ENCODE results near the gene PSMB7. TPM values are rescaled to one million over a fixed set of nuclear protein-coding genes. Genes with fewer than 3 reads are reported as not detected.

Gene PSMB7
- total and polyA plus RNA-seq, 2 donors = 110 to 152 TPM

DNA sequence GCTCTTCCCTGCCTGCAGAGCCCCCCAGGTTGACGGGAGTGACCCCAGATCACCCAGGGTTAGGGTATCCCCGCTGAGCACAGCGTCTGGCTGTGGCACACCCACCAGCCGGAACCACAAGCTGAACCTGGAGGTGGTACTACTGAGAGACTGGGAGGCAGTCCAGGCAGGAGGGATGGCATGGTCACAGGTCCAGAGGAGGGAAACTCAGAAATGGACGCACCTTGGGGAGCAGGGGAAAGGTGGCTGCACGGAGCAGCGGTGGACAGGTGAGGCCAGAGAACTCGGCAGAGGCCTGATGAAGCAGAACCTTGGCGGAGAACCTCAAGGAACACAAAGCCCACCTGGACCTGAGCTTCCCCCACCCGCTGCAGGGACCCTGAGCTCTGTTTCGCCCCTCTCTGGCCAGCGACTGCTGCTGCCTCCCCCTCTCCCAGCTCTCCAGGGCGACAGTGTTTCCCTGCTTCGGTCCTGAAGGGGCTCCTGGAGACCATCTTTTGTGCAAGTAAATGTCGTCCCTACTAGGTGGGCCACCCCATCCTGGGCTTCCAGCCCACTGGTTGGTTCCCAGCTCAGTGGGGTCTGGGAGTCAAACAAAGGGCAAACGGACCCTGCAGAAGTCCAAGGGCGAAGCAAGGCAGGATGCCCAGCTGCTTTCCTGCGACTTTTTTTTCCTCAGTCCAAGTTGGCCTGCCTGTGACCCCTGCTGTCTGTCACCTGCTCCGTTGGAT, 35.9 kb upstream of the PSMB7 start:
- Histone ChIP-seq H3K4me3 (ENCODE audit: low read depth, low read length) (no peak overlapping the region), H3K4me1 (ENCODE audit: insufficient read depth) (no peaks in the 10 kb centered on the region), H3K36me3 (ENCODE audit: insufficient read depth) (no peaks in the 10 kb centered on the region), H3K27ac (ENCODE audit: low read depth) (no peak overlapping the region)
- WGBS = 44% methylated on average over 19 of the region's 19 CpGs
- no peak for DNase-seq (ENCODE audit: extremely low spot score)

DNA sequence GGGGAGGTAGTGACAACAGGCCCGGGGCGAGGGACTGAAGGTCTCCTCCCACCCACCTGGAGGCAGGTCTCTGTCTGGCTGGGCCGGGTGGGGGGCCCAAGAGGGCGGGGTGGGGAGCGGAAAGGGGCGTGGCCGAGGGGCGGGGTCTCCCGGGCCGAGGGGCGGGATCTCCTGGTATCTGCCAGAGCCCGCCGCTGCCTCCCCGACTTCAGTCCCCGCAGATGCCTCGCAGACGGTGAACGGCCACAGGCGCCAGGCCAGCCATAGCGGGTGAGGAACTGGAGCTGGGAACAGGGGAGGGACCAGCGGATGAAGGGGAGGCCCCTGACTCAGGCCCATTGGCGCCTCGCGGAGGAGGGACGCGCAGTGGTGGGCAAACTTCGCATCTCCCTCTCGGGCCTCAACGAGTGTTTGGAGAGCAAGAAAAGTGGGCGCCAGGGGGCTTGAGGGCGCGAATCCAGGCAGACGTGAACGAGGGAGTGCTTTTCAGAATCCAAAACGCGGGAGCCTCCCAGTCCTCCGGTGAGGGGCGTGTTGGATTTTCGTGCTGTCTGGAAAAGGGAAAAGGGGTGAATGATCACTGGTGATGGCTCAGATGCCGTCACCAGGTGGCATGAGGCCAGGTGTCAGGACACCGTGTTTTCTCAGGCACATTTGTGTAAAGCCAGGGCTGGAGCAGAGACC, 35.1 kb upstream of the PSMB7 start, which contains the start of gene ADGRD2:
TSS of gene ADGRD2 (plus strand) at position 211 of the 684 bp plus-strand sequence. CDS start 1,216 bp downstream, outside the sequence.
- DNase-seq (ENCODE audit: extremely low spot score) = no peak
- no peaks in the 10 kb centered on the region for H3K36me3 ChIP-seq (ENCODE audit: insufficient read depth)
- H3K4me1 ChIP-seq (ENCODE audit: insufficient read depth) = no peaks in the 10 kb centered on the region
- 3% methylated on average over 41 of the region's 41 CpGs for WGBS
- H3K27ac ChIP-seq (ENCODE audit: low read depth) = no peak within 1 kb of the TSS
- no peak within 1 kb of the TSS for H3K4me3 ChIP-seq (ENCODE audit: low read depth, low read length)

DNA sequence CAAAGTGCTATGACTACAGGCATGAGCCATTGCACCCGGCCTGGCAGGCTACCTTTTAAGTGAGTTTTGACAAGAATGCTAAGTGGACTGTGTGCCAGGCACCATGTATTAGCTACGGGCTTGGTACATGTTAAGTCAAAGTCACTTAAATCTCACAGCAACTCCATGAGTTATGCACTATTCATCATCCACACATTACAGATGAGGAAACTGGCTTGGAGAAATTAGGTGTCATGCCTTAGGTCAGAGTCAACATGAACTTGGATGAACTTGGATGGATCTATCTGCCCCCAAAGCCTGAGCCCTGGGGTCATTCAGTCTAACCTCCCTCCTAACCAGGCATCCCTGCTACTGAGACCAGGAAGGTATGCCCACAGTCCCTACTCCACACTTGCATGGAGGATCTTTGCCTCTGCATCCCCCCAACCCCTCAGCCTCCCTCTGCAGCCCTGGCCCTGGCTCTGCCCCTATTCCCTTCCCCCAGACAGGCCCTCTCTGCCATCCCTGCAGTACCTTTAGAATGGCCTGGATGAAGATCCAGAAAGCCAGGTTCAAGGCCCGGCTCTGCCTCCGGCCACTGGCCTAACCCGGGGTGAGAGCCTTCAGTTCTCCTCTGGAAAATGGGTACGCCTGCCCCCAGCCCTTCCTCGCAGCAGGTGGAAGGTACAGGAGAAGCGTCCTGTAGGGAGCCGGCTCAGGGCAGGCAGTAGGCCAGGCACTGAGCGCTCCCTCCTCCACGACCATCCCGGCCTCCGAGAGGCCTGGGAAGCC, 34.3 kb upstream of the PSMB7 start:
- 82% methylated on average over 13 of the region's 13 CpGs for WGBS
- Histone ChIP-seq H3K27ac (ENCODE audit: low read depth) (no peak overlapping the region), H3K4me1 (ENCODE audit: insufficient read depth) (no peaks in the 10 kb centered on the region), H3K36me3 (ENCODE audit: insufficient read depth) (no peaks in the 10 kb centered on the region), H3K4me3 (ENCODE audit: low read depth, low read length) (no peak overlapping the region)
- no peak for DNase-seq (ENCODE audit: extremely low spot score)

DNA sequence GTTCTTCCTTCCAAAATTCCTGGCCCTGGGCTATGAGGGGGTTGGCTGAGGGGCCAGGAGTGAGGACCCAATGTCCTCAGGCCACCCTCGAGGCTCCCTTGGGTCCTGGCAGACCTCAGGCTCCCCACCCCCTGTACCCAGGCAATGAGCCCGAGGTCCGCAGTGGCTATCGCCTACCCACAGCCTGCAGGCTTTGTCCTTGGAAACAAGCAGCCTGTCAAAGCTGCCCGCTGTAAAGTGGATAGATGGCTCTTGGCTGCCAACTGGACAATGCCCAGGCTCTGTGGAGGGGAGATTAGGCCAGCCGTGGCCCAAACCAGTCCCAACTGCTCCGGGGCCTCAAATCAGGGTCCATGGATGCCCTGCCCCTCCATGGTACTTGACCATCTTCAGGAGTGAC, 32.8 kb upstream of the PSMB7 start:
- Histone ChIP-seq H3K4me3 (ENCODE audit: low read depth, low read length) (no peak overlapping the region), H3K27ac (ENCODE audit: low read depth) (no peak overlapping the region), H3K36me3 (ENCODE audit: insufficient read depth) (no peaks in the 10 kb centered on the region), H3K4me1 (ENCODE audit: insufficient read depth) (no peaks in the 10 kb centered on the region)
- DNase-seq (ENCODE audit: extremely low spot score) = no peak
- 70% methylated on average over 7 of the region's 7 CpGs for WGBS

DNA sequence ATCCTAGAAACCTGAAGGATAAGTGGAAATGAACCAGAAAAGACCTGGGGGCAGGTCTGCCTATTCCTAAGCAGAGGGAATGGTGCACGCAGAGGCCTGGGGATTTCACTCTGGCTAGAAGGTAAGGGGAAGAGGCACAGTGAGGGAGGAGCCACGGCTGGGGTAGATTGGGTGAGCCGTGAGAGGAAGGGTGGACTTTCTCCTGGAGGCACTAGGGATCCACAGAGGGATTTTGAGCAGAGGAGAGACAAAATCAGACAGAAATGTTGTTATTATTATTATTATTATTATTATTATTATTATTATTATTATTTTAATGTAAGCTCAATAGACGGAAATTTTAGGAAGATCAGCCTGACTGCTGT, 32.0 kb upstream of the PSMB7 start:
- 71% methylated on average over 4 of the region's 4 CpGs for WGBS
- H3K27ac ChIP-seq (ENCODE audit: low read depth) = no peak overlapping the region
- no peaks in the 10 kb centered on the region for H3K36me3 ChIP-seq (ENCODE audit: insufficient read depth)
- no peak overlapping the region for H3K4me3 ChIP-seq (ENCODE audit: low read depth, low read length)
- DNase-seq (ENCODE audit: extremely low spot score) = no peak
- H3K4me1 ChIP-seq (ENCODE audit: insufficient read depth) = no peaks in the 10 kb centered on the region

DNA sequence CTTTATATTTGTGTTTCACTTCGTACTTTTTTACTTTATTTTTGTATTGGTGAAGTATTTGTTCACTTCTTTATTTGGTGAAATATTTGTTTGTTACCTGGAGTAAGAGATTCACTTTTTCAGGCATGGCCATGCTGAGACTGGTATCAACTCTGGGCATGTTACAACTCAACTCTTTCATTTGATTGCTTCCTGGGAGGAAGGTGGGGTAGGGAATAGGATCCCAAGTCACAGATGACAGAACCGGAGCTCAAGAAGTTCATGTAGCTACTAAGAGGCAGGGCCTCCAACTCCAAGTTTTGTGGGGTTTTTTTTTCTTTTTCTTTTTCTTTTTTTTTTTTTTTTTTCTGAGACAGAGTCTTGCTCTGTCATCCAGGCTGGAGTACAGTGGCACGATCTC, 28.9 kb upstream of the PSMB7 start:
- WGBS = 71% methylated on average over 3 of the region's 3 CpGs
- H3K4me3 ChIP-seq (ENCODE audit: low read depth, low read length) = no peak overlapping the region
- H3K27ac ChIP-seq (ENCODE audit: low read depth) = no peak overlapping the region
- no peak for DNase-seq (ENCODE audit: extremely low spot score)
- H3K4me1 ChIP-seq (ENCODE audit: insufficient read depth) = no peaks in the 10 kb centered on the region
- no peaks in the 10 kb centered on the region for H3K36me3 ChIP-seq (ENCODE audit: insufficient read depth)

DNA sequence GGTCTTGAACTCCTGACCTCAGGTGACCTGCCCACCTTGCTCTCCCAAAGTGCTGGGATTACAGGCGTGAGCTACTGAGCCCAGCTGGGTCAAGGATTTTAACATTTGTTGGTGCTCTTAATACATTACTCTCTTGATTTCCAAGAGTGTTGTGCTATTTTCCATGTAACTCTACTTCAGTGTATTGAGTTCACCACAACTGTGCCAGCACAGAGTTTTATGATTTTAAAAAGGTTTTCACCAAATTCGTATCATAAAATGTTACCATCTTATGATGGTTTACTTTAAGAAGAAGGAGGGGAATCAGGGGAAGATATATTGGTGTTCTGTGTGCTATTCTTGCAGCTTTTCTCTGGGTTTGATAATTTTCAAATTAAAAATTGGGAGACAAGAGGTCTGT, 28.4 kb upstream of the PSMB7 start:
- DNase-seq (ENCODE audit: extremely low spot score) = no peak
- Histone ChIP-seq H3K4me1 (ENCODE audit: insufficient read depth) (no peaks in the 10 kb centered on the region), H3K4me3 (ENCODE audit: low read depth, low read length) (no peak overlapping the region), H3K27ac (ENCODE audit: low read depth) (no peak overlapping the region), H3K36me3 (ENCODE audit: insufficient read depth) (no peaks in the 10 kb centered on the region)
- WGBS = 81% methylated on average over 2 of the region's 2 CpGs

DNA sequence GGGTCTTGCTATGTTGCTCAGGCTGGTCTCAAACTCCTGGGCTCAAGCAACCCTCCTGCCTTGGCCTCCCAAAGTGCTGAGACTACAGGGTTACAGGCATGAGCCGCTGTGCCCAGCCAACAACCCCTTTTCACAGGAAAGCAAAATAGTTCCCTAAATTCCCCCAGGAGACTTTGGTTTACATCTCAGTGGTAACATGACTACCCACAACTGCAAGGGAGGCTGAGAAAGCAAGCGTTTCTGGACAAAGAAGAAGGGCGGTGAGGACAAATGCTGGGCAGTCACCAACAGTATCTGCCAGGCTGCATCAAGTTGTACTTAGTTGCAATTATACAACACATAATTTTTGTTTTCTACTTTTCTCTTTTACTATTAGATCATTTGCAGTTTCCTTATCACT, 27.6 kb upstream of the PSMB7 start:
- H3K27ac ChIP-seq (ENCODE audit: low read depth) = no peak overlapping the region
- DNase-seq (ENCODE audit: extremely low spot score) = no peak
- WGBS = 73% methylated on average over 3 of the region's 3 CpGs

DNA sequence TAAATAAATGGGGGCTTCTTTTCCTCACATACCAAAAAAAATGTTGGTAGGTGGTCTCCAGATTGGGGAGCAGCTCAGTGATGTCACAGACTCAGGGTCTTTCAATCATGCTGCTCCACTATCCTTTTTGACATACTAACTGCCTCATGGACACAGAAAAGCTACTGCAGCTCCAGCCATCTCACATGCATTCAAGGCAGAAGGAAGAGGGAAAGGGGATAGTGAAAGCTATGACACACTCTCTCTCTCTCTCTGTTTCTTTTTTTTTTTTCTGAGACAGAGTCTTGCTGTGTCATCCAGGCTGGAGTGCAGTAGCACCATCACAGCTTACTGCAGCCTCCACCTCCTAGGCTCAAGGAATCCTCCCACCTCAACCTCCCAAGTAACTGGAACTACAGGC, 27.1 kb upstream of the PSMB7 start:
- Histone ChIP-seq H3K4me1 (ENCODE audit: insufficient read depth) (no peaks in the 10 kb centered on the region), H3K36me3 (ENCODE audit: insufficient read depth) (no peaks in the 10 kb centered on the region), H3K4me3 (ENCODE audit: low read depth, low read length) (no peak overlapping the region), H3K27ac (ENCODE audit: low read depth) (no peak overlapping the region)
- DNase-seq (ENCODE audit: extremely low spot score) = no peak

More for the DNA sequence above, 27.6 kb upstream of the PSMB7 start:
- Histone ChIP-seq H3K4me1 (ENCODE audit: insufficient read depth) (no peaks in the 10 kb centered on the region), H3K36me3 (ENCODE audit: insufficient read depth) (no peaks in the 10 kb centered on the region), H3K4me3 (ENCODE audit: low read depth, low read length) (no peak overlapping the region)

DNA sequence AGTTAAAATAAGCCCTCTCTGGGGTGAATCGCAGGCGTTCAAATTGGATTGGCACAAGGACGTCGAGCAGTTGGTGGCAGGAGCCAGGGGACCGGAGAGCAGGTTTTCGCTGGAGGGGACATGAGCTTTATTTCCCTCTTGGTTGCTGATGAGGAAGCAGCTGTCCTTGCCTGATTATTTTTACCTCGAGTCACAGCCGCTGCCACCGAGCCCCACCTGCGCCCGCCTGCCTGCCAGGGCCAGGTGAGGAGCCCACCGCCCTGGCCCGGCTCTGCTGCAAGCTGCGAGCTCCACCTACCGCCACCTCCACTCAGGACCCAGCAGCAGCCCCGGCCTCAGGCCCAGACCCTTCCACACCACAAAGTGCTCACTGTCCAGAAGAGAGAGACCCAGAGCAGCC, 26.0 kb upstream of the PSMB7 start:
- Histone ChIP-seq H3K27ac (ENCODE audit: low read depth) (no peak overlapping the region), H3K4me1 (ENCODE audit: insufficient read depth) (no peaks in the 10 kb centered on the region), H3K36me3 (ENCODE audit: insufficient read depth) (no peaks in the 10 kb centered on the region), H3K4me3 (ENCODE audit: low read depth, low read length) (no peak overlapping the region)
- WGBS = 74% methylated on average over 16 of the region's 16 CpGs
- DNase-seq (ENCODE audit: extremely low spot score) = no peak

DNA sequence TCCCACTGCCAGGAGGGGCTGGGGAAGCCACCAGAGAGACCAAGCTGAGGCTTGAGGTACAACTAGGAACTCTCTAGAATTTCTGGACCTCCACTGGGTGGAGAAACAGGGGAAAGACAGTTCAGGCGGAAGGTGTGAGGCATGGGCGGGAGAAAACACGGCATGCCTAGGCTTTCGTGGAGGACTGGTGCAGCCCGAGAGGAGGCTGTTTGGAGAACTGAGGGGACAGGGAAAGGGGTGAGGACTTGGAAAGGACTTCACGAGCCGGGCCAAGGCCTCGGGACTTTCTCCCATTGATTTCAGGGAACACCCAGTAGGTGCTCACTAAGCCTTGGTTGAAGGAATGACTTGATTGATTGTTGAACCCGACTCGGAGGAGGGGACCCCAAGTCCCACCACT, 25.5 kb upstream of the PSMB7 start:
- Histone ChIP-seq H3K36me3 (ENCODE audit: insufficient read depth) (no peaks in the 10 kb centered on the region), H3K4me3 (ENCODE audit: low read depth, low read length) (no peak overlapping the region), H3K27ac (ENCODE audit: low read depth) (no peak overlapping the region), H3K4me1 (ENCODE audit: insufficient read depth) (no peaks in the 10 kb centered on the region)
- DNase-seq (ENCODE audit: extremely low spot score) = no peak
- 74% methylated on average over 10 of the region's 10 CpGs for WGBS

DNA sequence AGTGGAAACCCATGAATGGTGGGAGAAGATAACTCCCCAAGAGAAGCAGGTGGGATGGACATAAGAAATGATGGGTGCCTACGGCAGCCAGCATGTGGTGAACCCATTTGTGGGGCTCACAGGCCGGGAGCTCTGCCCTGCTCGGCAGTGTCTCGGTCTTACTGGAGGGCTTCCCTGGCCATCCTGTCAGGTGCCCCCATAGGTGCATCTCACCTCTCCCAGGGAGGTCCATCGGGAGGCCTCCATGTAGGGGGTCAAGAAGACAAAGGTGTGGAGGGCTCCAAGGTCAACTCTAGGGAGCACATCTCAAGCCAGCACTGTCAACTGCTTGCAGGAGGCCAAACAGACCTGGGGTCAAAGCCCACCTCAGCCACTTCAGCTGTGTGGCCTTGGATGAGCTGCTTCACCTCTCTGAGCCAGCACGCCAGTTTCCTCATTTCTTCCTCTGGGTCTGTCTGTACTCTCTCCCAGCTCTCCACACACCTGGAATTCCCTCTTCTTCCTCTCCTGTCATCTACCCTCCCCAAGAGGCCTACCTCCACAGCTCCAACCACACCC, 24.5 kb upstream of the PSMB7 start:
- Histone ChIP-seq H3K27ac (ENCODE audit: low read depth) (no peak overlapping the region), H3K4me1 (ENCODE audit: insufficient read depth) (no peaks in the 10 kb centered on the region), H3K36me3 (ENCODE audit: insufficient read depth) (no peaks in the 10 kb centered on the region), H3K4me3 (ENCODE audit: low read depth, low read length) (no peak overlapping the region)
- DNase-seq (ENCODE audit: extremely low spot score) = no peak
- WGBS = 88% methylated on average over 6 of the region's 6 CpGs

DNA sequence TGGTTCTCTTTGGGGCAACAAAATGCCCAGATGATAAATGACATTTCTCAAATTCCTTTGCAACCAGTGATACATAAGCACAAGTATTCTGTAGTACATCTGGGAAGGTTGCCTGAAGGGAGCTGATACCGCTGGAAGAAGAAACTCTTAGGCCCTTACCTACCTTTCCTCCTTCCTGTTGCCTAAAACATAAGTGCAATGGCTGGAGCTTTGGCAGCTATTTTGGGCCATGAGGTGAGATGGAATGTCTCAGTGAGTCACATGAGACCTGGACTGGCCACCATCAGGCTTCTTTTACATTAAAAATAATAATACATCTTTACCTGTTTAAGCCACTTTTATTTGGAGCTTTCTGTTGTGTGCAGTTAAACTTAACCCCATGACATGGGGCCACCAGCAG, 23.8 kb upstream of the PSMB7 start:
- no peak overlapping the region for H3K27ac ChIP-seq (ENCODE audit: low read depth)
- DNase-seq (ENCODE audit: extremely low spot score) = no peak
- no peak overlapping the region for H3K4me3 ChIP-seq (ENCODE audit: low read depth, low read length)
- H3K4me1 ChIP-seq (ENCODE audit: insufficient read depth) = no peaks in the 10 kb centered on the region
- 91% methylated on average over 1 of the region's 1 CpG for WGBS
- no peaks in the 10 kb centered on the region for H3K36me3 ChIP-seq (ENCODE audit: insufficient read depth)

DNA sequence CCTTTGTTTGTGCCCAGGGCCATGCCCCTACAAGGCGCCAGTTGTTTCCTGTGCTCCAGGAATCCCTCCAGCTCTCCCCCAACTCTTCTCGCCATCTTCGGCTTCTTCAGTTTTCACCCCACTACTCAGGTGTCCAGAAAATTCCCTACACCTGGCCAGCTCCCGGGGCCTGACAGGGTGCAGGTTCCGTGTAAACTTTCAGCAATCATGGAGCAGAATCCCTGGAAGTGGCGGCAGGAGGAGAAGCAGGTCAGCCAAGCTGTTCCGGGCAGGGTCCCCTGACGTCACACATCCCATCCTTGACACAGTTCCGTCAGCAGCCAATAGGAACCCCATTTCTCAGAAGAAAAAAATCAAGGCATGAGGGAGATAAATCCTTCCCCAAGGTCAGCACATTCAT, 22.8 kb upstream of the PSMB7 start:
- WGBS = 86% methylated on average over 9 of the region's 9 CpGs
- H3K4me1 ChIP-seq (ENCODE audit: insufficient read depth) = no peaks in the 10 kb centered on the region
- DNase-seq (ENCODE audit: extremely low spot score) = no peak

More for the DNA sequence above, 22.8 kb upstream of the PSMB7 start:
- H3K36me3 ChIP-seq (ENCODE audit: insufficient read depth) = no peaks in the 10 kb centered on the region
- H3K27ac ChIP-seq (ENCODE audit: low read depth) = no peak overlapping the region
- H3K4me3 ChIP-seq (ENCODE audit: low read depth, low read length) = no peak overlapping the region
